Gastrocnemius medialis (tissue), 4 donors: ENCODE measurements around the gene FBXL14. TPM values are rescaled to one million over a fixed set of nuclear protein-coding genes. Genes with fewer than 3 reads are reported as not detected.

Experiments
- ATAC-seq, 2 donors: fragments of 150-250 bp; one replicate each; pipeline ENCODE4 v1.9.1; 2016
- DNase-seq, 2 donors: peaks; one replicate each; pipeline ENCODE4 v3.0.0-alpha.2; 2019
- H3K27ac ChIP-seq, 4 donors: fragments of 200-600 bp; sonication (generic); 1 replicate in 1 of 4; 2 replicates in 3 of 4; pipeline ENCODE4 v1.5.1; 2016 to 2018; ENCODE audit warnings: mild to moderate bottlenecking in 2 of 4, moderate library complexity in 1 of 4
- H3K27me3 ChIP-seq, 3 donors: fragments of 200-600 bp; sonication (generic) in 2 of 3; 1 replicate in 1 of 3; 2 replicates in 2 of 3; pipeline versions ENCODE4 v1.5.1 to v1.6.0; 2016 to 2019; ENCODE audit warnings: mild to moderate bottlenecking in 1 of 3, moderate library complexity in 1 of 3
- H3K36me3 ChIP-seq, 2 donors: fragments of 200-600 bp; sonication (generic) in 1 of 2; one replicate each; pipeline ENCODE4 v1.5.1; 2017 to 2018
- H3K4me1 ChIP-seq, 2 donors: fragments of 200-600 bp; sonication (generic) in 1 of 2; one replicate each; pipeline ENCODE4 v1.5.1; 2016 to 2017; ENCODE audit warnings: mild to moderate bottlenecking in 2 of 2
- H3K4me3 ChIP-seq, 4 donors: fragments of 200-600 bp; sonication (generic) in 3 of 4; 1 replicate in 1 of 4; 2 replicates in 3 of 4; pipeline ENCODE4 v1.5.1; 2016 to 2019; ENCODE audit warnings: mild to moderate bottlenecking in 2 of 4
- H3K9me3 ChIP-seq, 3 donors: fragments of 200-600 bp; sonication (generic) in 2 of 3; 1 replicate in 1 of 3; 2 replicates in 2 of 3; pipeline ENCODE4 v1.5.1; 2016 to 2019
- POLR2A ChIP-seq, 2 donors: fragments of 450-650 bp; IDR thresholded peaks; one replicate each; pipeline ENCODE4 v1.6.1; 2017; ENCODE audit warnings: antibody characterized with exemption in 2 of 2, mild to moderate bottlenecking in 2 of 2, moderate library complexity in 2 of 2
- in situ Hi-C, 4 donors: fragments of 200-750 bp; cut with MboI; loops; one replicate each; pipeline versions ENCODE4 v1.15.0 to v1.8.0; 2017; ENCODE audit warnings: low sequenced_read_pairs in 4 of 4
- intact Hi-C: fragments of 100-400 bp; cut with DNase I; formaldehyde crosslinking; loops from one replicate; pipeline ENCODE4 v1.15.1; 2023; ENCODE audit warnings: low total_unique reads
- total RNA-seq, 4 donors: library from RNA; depleted of rRNA; stranded (reverse); fragments of >200 nt; gene quantifications; one replicate each; pipeline versions ENCODE4 v1.1.0 to v1.2.3, GENCODE V29; 2016
- TF ChIP-seq, protein P1 (sequence below), 5 experiments: fragments of 450-650 bp in 3 of 5; fragments of 200-600 bp in 2 of 5; sonication (generic) in 2 of 5; IDR thresholded peaks in 4 of 5; conservative IDR thresholded peaks in 1 of 5; 1 replicate in 4 of 5; 2 replicates in 1 of 5; pipeline ENCODE4 v1.5.1; 2016 to 2019; ENCODE audit warnings: antibody characterized with exemption in 5 of 5, mild to moderate bottlenecking in 3 of 5, moderate library complexity in 3 of 5

Gene FBXL14
- total RNA-seq, 4 donors from 2014 or later = 5.8 to 11.5 (median 7.4) TPM

- TF ChIP-seq, protein P1, sequence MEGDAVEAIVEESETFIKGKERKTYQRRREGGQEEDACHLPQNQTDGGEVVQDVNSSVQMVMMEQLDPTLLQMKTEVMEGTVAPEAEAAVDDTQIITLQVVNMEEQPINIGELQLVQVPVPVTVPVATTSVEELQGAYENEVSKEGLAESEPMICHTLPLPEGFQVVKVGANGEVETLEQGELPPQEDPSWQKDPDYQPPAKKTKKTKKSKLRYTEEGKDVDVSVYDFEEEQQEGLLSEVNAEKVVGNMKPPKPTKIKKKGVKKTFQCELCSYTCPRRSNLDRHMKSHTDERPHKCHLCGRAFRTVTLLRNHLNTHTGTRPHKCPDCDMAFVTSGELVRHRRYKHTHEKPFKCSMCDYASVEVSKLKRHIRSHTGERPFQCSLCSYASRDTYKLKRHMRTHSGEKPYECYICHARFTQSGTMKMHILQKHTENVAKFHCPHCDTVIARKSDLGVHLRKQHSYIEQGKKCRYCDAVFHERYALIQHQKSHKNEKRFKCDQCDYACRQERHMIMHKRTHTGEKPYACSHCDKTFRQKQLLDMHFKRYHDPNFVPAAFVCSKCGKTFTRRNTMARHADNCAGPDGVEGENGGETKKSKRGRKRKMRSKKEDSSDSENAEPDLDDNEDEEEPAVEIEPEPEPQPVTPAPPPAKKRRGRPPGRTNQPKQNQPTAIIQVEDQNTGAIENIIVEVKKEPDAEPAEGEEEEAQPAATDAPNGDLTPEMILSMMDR (IDR thresholded peaks at IDR 0.05 in 4 of 5, conservative IDR thresholded peaks at IDR 0.05 in 1 of 5) = no peak
- TF ChIP-seq POLR2A (IDR thresholded peaks at IDR 0.05) = no peak
Measured at GRCh38 chr12:1532375-1533165, 61.8 kb downstream of the FBXL14 start.

GRCh38 chr12:1531654-1532374, 62.6 kb downstream of the FBXL14 start:
- DNase-seq (no peak), ATAC-seq (no peak)
- TF ChIP-seq, protein P1 (IDR thresholded peaks at IDR 0.05 in 4 of 5, conservative IDR thresholded peaks at IDR 0.05 in 1 of 5) = no peak
- TF ChIP-seq POLR2A (IDR thresholded peaks at IDR 0.05) = no peak
- intact Hi-C loops (no loop called here), in situ Hi-C loops (no loop called here)
- Histone ChIP-seq H3K27me3 (peaks cover 37 to 56% (median 49%) of the 10 kb centered on the region in 3 donors), H3K36me3 (no peaks in the 10 kb centered on the region), H3K4me3 (peak overlapping the region in 3 of 4 donors; percentile 45 to 54 (median 47)), H3K9me3 (no peaks in the 10 kb centered on the region), H3K4me1 (peaks cover 0 to 5% of the 10 kb centered on the region in 2 donors), H3K27ac (no peak overlapping the region)

More at GRCh38 chr12:1532375-1533165, 61.8 kb downstream of the FBXL14 start:
- Histone ChIP-seq H3K4me3 (no peak overlapping the region), H3K36me3 (no peaks in the 10 kb centered on the region), H3K4me1 (peaks cover 0 to 5% of the 10 kb centered on the region in 2 donors), H3K27me3 (peaks cover 37 to 63% (median 48%) of the 10 kb centered on the region in 3 donors), H3K27ac (no peak overlapping the region), H3K9me3 (no peaks in the 10 kb centered on the region)
- in situ Hi-C loops (no loop called here), intact Hi-C loops (no loop called here)
- ATAC-seq (no peak), DNase-seq (no peak)

GRCh38 chr12:1531153-1531653, 63.2 kb downstream of the FBXL14 start:
- H3K4me3 ChIP-seq = peak overlapping the region; percentile 45 to 54 (median 50)
- in situ Hi-C loops = no loop called here
- H3K27ac ChIP-seq = no peak overlapping the region
- TF ChIP-seq, protein P1 (IDR thresholded peaks at IDR 0.05 in 4 of 5, conservative IDR thresholded peaks at IDR 0.05 in 1 of 5) = no peak
- no peak for TF ChIP-seq POLR2A (IDR thresholded peaks at IDR 0.05)
- H3K27me3 ChIP-seq = peaks cover 37 to 54% (median 49%) of the 10 kb centered on the region in 3 donors
- no peaks in the 10 kb centered on the region for H3K9me3 ChIP-seq
- ATAC-seq (peak in 1 of 2 donors; percentile 28), DNase-seq (no peak)
- intact Hi-C loops = no loop called here
- H3K36me3 ChIP-seq = no peaks in the 10 kb centered on the region
- H3K4me1 ChIP-seq = peaks cover 0 to 5% of the 10 kb centered on the region in 2 donors

DNA sequence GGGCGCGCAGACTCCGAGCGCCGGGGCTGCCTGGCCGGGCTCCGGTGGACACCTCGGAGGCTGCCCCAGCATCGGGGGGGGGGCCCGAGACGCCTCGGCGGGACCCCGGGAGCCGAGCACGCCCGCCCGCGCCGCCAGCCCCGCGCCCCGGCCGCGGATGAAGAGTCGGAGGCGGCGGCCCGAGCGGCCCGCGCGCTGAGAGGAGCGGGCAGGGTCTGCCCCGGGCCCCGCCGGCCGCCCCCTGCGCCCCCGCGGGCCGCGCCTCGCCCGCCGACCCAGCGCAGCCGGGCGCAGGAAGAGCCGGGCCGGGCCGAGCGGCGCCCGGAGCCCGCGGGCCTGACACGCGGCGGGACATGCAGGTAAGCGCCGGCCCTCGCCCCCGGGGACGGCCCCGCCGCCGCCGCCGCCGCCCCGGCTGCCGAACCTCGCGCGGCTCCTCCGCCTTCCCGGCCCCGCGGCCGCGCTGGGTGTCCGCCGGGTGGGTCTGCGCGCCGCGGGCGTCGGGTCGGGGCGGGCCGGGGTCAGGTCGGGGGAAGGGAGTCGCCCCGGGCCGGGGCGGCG, 63.7 kb downstream of the FBXL14 start:
- intact Hi-C loops (no loop called here), in situ Hi-C loops (no loop called here)
- Histone ChIP-seq H3K4me1 (peaks cover 0 to 5% of the 10 kb centered on the region in 2 donors), H3K27ac (no peak overlapping the region), H3K4me3 (peak overlapping the region; percentile 45 to 54 (median 50)), H3K9me3 (no peaks in the 10 kb centered on the region), H3K36me3 (no peaks in the 10 kb centered on the region), H3K27me3 (peaks cover 34 to 54% (median 49%) of the 10 kb centered on the region in 3 donors)
- TF ChIP-seq POLR2A (IDR thresholded peaks at IDR 0.05) = no peak
- TF ChIP-seq, protein P1 (IDR thresholded peaks at IDR 0.05 in 4 of 5, conservative IDR thresholded peaks at IDR 0.05 in 1 of 5) = no peak
- ATAC-seq (no peak), DNase-seq (no peak)
